Endothelial cell (in vitro differentiated cells): Measurements from ENCODE around the gene PTCRA. TPM values are rescaled to one million over a fixed set of nuclear protein-coding genes. Genes with fewer than 3 reads are reported as not detected.
A peak's percentile ranks its signal among the peaks of the same experiment; 100 is the strongest.

Experiments used
- DNase-seq: peaks from one replicate; pipeline ENCODE4 v3.0.0; 2021; ENCODE audit warnings: low spot score
- H3K27ac Mint-ChIP-seq: one replicate; pipeline ENCODE4 v1.8.0; 2021; ENCODE audit warnings: mixed read lengths, inconsistent platforms; ENCODE audit not compliant: unreplicated experiment
- H3K27me3 Mint-ChIP-seq: one replicate; pipeline ENCODE4 v1.8.0; 2021; ENCODE audit warnings: mild to moderate bottlenecking, moderate library complexity, mixed read lengths, inconsistent platforms; ENCODE audit not compliant: unreplicated experiment
- H3K36me3 Mint-ChIP-seq: one replicate; pipeline ENCODE4 v1.8.0; 2021; ENCODE audit warnings: mild to moderate bottlenecking, low read depth, mixed read lengths, inconsistent platforms; ENCODE audit not compliant: unreplicated experiment
- H3K4me1 Mint-ChIP-seq: one replicate; pipeline ENCODE4 v1.8.0; 2021; ENCODE audit warnings: mild to moderate bottlenecking, mixed read lengths, inconsistent platforms; ENCODE audit not compliant: unreplicated experiment
- H3K4me3 Mint-ChIP-seq: one replicate; pipeline ENCODE4 v1.8.0; 2021; ENCODE audit warnings: mild to moderate bottlenecking, mixed read lengths, inconsistent platforms; ENCODE audit not compliant: unreplicated experiment
- H3K9me3 Mint-ChIP-seq: one replicate; pipeline ENCODE4 v1.8.0; 2021; ENCODE audit warnings: mixed read lengths, inconsistent platforms; ENCODE audit not compliant: unreplicated experiment
- CTCF ChIP-seq: fragments of 200-600 bp; sonication (generic); IDR thresholded peaks from one replicate; pipeline ENCODE4 v1.5.0; 2021; ENCODE audit warnings: antibody characterized with exemption; ENCODE audit not compliant: unreplicated experiment
- total RNA-seq: library from RNA; stranded (reverse); fragmentation: NEBNext Ultra II Directional; extraction: Animal tissue kit (Norgen Biotek cat#: 25700); gene quantifications from one replicate; pipeline ENCODE4 v1.2.1, GENCODE V29; 2021; ENCODE audit not compliant: unreplicated experiment

The PTCRA gene
- total RNA-seq, 1 donor from 2014 or later = not detected

GRCh38 chr6:42960243-42961019, 44.6 kb downstream of the PTCRA start, which contains the start of gene GNMT:
Gene GNMT, plus strand, starts transcription at chr6:42960754. Its CDS starts 14 bp downstream, at chr6:42960768.
- H3K27me3 Mint-ChIP-seq = peaks cover 8% of the 10 kb centered on the region
- H3K4me1 Mint-ChIP-seq = peaks cover 5% of the 10 kb centered on the region
- no peak for TF ChIP-seq CTCF
- DNase-seq = peak; percentile 43
- no peaks in the 10 kb centered on the region for H3K9me3 Mint-ChIP-seq
- H3K27ac Mint-ChIP-seq = no peak within 1 kb of the TSS
- peaks cover 16% of the 10 kb centered on the region for H3K36me3 Mint-ChIP-seq
- H3K4me3 Mint-ChIP-seq = peak within 1 kb of the TSS; percentile 38

DNA sequence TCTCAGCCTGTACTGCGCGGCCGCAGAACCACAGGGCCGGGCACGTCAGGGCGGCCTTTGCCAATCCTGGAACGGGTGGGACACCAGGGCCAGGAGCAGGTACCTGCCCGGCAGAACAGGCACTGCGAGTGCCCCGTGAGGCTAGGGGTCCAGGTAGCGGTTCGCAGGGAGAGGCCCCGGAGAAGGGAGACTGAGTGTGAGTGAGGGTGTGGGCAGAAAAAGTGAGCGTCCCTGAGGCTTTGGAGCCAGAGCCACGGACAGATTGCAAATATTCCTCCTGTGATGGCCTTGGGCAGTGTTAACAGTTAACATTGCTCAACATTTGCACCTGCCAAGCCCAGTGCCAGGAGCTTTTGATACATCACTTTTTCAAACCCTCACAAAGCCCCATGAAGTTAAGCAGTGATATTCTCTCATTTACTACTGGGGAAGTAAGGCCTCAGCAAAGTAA, 45.2 kb downstream of the PTCRA start:
- H3K4me1 Mint-ChIP-seq = peaks cover 5% of the 10 kb centered on the region
- no peak for DNase-seq
- H3K4me3 Mint-ChIP-seq = no peak overlapping the region
- H3K27me3 Mint-ChIP-seq = peaks cover 10% of the 10 kb centered on the region
- no peak overlapping the region for H3K27ac Mint-ChIP-seq
- H3K36me3 Mint-ChIP-seq = peaks cover 19% of the 10 kb centered on the region
- H3K9me3 Mint-ChIP-seq = no peaks in the 10 kb centered on the region
- no peak for TF ChIP-seq CTCF

DNA sequence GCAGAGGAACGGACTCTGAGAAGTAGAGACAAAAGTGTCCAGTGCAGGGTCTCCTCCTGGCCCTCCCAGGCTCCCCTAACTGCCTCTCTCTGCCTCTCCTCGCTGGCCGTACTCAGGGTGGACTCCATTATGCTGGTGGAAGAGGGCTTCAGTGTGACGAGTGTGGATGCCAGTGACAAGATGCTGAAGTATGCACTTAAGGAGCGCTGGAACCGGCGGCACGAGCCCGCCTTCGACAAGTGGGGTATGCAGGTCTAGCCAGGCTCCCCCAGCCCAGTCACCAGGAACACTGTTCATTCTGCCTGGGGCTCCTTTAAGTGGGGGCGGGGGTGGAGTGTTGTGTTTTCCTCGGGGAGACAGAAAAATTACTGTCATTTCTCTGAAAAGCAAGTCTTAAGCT, 46.2 kb downstream of the PTCRA start:
- peaks cover 5% of the 10 kb centered on the region for H3K4me1 Mint-ChIP-seq
- TF ChIP-seq CTCF = no peak
- H3K36me3 Mint-ChIP-seq = peaks cover 19% of the 10 kb centered on the region
- peaks cover 10% of the 10 kb centered on the region for H3K27me3 Mint-ChIP-seq
- H3K27ac Mint-ChIP-seq = no peak overlapping the region
- DNase-seq = no peak
- H3K4me3 Mint-ChIP-seq = peak overlapping the region; percentile 83
- H3K9me3 Mint-ChIP-seq = no peaks in the 10 kb centered on the region

DNA sequence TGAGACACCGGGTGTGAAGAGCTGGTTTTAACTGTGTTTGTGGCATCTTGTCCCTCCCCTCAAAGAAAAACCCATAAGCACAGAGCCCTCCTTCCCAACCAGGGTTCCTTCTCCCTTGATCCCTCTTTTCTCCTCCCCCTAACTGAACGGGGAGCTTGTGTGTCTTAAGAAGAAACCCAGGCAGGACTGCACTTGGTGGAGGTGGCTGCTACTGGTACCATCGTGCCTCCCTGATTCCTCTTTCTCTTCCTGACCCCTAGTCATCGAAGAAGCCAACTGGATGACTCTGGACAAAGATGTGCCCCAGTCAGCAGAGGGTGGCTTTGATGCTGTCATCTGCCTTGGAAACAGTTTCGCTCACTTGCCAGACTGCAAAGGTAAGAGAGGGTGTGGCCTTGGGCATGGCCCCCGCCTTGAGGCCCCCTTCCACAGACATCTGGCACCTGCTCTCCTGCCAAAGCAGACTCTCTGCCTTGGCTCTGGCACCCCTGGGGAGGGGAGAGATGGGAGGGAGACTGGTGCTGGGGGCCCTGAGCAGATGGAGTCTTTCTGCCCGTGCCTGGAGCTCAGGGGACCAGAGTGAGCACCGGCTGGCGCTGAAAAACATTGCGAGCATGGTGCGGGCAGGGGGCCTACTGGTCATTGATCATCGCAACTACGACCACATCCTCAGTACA, 46.8 kb downstream of the PTCRA start:
- Mint-ChIP-seq H3K36me3 (peaks cover 19% of the 10 kb centered on the region), H3K27me3 (peaks cover 10% of the 10 kb centered on the region), H3K4me3 (peak overlapping the region; percentile 83), H3K9me3 (no peaks in the 10 kb centered on the region), H3K27ac (no peak overlapping the region), H3K4me1 (peaks cover 5% of the 10 kb centered on the region)
- TF ChIP-seq CTCF = no peak
- no peak for DNase-seq
